ENCODE results near the gene IGSF8. TPM values are rescaled to one million over a fixed set of nuclear protein-coding genes. Genes with fewer than 3 reads are reported as not detected.

IGSF8 gene
- total RNA-seq, 1 experiment from 2014 or later = 56.2 TPM

GRCh38 chr1:160080381-160081100, 17.9 kb downstream of the IGSF8 start:
- Histone ChIP-seq H4K8ac (replicated peaks; ENCODE audit: insufficient read length, low read depth, low read length) (no peak overlapping the region), H4K20me1 (ENCODE audit: control insufficient read depth, insufficient read depth, insufficient read length) (no peaks in the 10 kb centered on the region), H3K79me2 (ENCODE audit: insufficient read depth, low read length) (no peaks in the 10 kb centered on the region), H3K4ac (ENCODE audit: low read depth, low read length) (no peak overlapping the region), H2BK120ac (ENCODE audit: low read depth, low read length, poor library complexity, severe bottlenecking) (no peak overlapping the region), H4K91ac (ENCODE audit: insufficient read length, low read depth, low read length) (no peak overlapping the region), H3K18ac (ENCODE audit: insufficient read length, low read depth, low read length) (no peak overlapping the region), H3K23ac (ENCODE audit: insufficient read length, low read depth, low read length) (no peak overlapping the region), H3K4me1 (ENCODE audit: insufficient read depth, low read length) (0 out of 2 replicates have a peak, but pooled peaks cover 2% of the 10 kb centered on the region), H3K79me1 (ENCODE audit: insufficient read depth, low read depth, low read length, poor library complexity, severe bottlenecking) (no peaks in the 10 kb centered on the region), H2BK15ac (ENCODE audit: low read depth, low read length) (no peak overlapping the region), H3K9me3 (ENCODE audit: control insufficient read depth, low read depth, low read length) (no peaks in the 10 kb centered on the region), H2BK5ac (ENCODE audit: insufficient read length, low read length) (no peak overlapping the region), H2AFZ (ENCODE audit: low read length) (no peak overlapping the region), H3K14ac (ENCODE audit: insufficient read depth, low read length) (no peak overlapping the region), H3K56ac (ENCODE audit: insufficient read length, low read depth, low read length) (no peak overlapping the region), H4K5ac (ENCODE audit: insufficient read length, low read depth, low read length) (no peak overlapping the region), H3K27me3 (ENCODE audit: insufficient read depth, low read length) (peaks cover 7% of the 10 kb centered on the region; the same call in 1 of the 2 replicates), H2BK20ac (ENCODE audit: low read depth, low read length, poor library complexity, severe bottlenecking) (no peak overlapping the region), H2BK12ac (ENCODE audit: insufficient read length, low read depth, low read length) (no peak overlapping the region), H3K4me2 (ENCODE audit: insufficient read depth, insufficient read length, low read length) (no peak overlapping the region), H2AK5ac (ENCODE audit: insufficient read length, low read length) (no peak overlapping the region), H3K9ac (ENCODE audit: extremely low read depth, insufficient read length, low read length) (no peak overlapping the region), H3K23me2 (ENCODE audit: insufficient read length, low read depth, low read length, poor library complexity, severe bottlenecking) (no peaks in the 10 kb centered on the region), H3K27ac (ENCODE audit: insufficient read length, low read depth, low read length) (no peak overlapping the region), H3T11ph (ENCODE audit: low read length) (no peak overlapping the region)
- peaks cover 0 to 5% (median 3%) of the 10 kb centered on the region in 3 experiments; a peak in 3 of 7 replicates for H3K36me3 Mint-ChIP-seq (ENCODE audit: insufficient read depth in 1 of 3, low read depth in 3 of 3)
- WGBS (ENCODE audit: extremely low coverage, insufficient read length, low lambda C conversion rate) = no CpG with 5 or more reads among the region's 6 CpGs
- no peaks in the 10 kb centered on the region; a peak in 1 of 5 replicates for H3K9me3 Mint-ChIP-seq
- no peak for TF ChIP-seq CTCF (conservative IDR thresholded peaks at IDR 0.05)
- no peak overlapping the region for H3K27ac Mint-ChIP-seq
- peaks cover 86% of the 10 kb centered on the region for H3K27me3 Mint-ChIP-seq (ENCODE audit: low read depth)
- H3K4me3 Mint-ChIP-seq = no peak overlapping the region
- peaks cover 4 to 6% of the 10 kb centered on the region in 2 experiments for H3K4me1 Mint-ChIP-seq
- no peak for DNase-seq

All from H9 (cell line).